ENCODE measurements around the gene WDR26. TPM values are rescaled to one million over a fixed set of nuclear protein-coding genes. Genes with fewer than 3 reads are reported as not detected.
"Not testable (repeated sequence)": the region's sequence is repeated elsewhere in the genome, so short reads cannot be mapped to it uniquely, and the experiment has no call there.

WDR26 gene
- total RNA-seq, 1 donor from 2014 or later = 126 TPM

DNA sequence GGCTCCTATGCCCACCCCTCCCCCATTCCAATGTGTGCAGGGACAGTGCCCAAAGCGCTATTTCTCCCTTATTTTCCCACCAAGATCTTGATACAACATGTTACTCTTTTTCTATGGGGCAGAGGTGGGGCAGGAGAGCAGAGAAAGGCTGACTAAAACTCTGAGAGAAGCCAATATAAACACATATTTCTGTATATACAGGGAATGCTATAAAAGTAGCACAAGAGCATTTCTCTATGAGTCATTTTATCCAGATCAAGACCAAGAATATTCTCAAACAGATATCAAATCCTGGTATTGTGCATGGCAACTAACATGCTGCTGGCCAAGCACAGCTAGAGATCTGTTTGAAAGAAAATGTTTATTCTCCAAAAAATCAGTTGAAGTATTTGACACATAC, 7.3 kb downstream of the WDR26 start:
- H3K36me3 Mint-ChIP-seq (ENCODE audit: low read depth, unreplicated experiment) = peaks cover 24% of the 10 kb centered on the region
- TF ChIP-seq, protein P1, sequence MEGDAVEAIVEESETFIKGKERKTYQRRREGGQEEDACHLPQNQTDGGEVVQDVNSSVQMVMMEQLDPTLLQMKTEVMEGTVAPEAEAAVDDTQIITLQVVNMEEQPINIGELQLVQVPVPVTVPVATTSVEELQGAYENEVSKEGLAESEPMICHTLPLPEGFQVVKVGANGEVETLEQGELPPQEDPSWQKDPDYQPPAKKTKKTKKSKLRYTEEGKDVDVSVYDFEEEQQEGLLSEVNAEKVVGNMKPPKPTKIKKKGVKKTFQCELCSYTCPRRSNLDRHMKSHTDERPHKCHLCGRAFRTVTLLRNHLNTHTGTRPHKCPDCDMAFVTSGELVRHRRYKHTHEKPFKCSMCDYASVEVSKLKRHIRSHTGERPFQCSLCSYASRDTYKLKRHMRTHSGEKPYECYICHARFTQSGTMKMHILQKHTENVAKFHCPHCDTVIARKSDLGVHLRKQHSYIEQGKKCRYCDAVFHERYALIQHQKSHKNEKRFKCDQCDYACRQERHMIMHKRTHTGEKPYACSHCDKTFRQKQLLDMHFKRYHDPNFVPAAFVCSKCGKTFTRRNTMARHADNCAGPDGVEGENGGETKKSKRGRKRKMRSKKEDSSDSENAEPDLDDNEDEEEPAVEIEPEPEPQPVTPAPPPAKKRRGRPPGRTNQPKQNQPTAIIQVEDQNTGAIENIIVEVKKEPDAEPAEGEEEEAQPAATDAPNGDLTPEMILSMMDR (IDR thresholded peaks at IDR 0.05; ENCODE audit: unreplicated experiment) = no peak
- no peak overlapping the region for H3K4me3 Mint-ChIP-seq (ENCODE audit: unreplicated experiment)
- no peak for DNase-seq (ENCODE audit: low spot score)
- peaks cover 21% of the 10 kb centered on the region for H3K4me1 Mint-ChIP-seq (ENCODE audit: unreplicated experiment)
- H3K27ac Mint-ChIP-seq (ENCODE audit: unreplicated experiment) = no peak overlapping the region
- no peaks in the 10 kb centered on the region for H3K9me3 Mint-ChIP-seq (ENCODE audit: unreplicated experiment)
- H3K27me3 Mint-ChIP-seq (ENCODE audit: unreplicated experiment) = peaks cover under 1% of the 10 kb centered on the region

DNA sequence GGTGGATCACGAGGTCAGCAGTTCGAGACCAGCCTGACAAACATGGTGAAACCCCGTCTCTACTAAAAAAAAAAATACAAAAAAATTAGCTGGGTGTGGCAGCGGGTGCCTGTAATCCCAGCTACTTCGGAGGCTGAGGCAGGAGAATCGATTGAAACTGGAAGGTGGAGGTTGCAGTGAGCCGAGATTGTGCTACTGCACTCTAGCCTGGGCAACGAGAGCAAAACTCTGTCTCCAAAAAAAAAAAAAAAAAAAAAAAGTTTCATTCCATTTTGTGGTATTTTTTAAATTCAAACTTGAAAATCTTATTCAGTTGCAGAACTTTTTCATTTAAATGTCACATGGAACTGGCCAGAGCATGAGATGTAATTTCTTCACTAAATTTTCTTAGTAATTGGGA, 7.7 kb downstream of the WDR26 start:
- H3K27me3 Mint-ChIP-seq (ENCODE audit: unreplicated experiment) = not testable (repeated sequence)
- peaks cover 27% of the 10 kb centered on the region for H3K36me3 Mint-ChIP-seq (ENCODE audit: low read depth, unreplicated experiment)

DNA sequence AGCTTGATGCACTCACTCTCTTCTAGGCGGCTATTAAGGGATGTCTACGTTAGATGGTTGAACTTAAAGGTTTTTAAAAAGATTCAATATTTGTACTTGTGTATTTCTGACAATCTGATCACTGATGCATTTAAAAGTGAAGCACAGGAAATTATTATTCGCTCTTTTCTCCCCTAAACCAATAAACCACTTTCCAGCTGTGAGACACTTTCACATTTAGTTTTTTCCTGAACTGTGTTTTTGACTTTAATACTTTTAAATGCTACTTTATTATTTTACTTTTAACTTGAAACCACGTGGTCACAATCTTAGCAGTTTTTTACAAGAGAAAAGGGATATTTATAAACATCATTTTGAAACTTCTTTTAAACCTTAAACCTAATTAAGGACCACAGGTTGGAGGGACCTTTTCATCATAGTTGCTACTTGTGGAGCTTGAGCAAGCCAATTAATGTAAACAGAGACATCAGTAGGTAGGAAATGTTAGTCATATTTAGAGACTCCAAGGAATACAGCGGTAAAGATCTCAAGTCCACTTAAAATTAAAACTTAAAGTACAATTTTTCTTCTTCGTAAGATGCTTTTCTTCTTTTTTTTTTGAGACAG, 9.2 kb downstream of the WDR26 start:
- peaks cover 21% of the 10 kb centered on the region for H3K36me3 Mint-ChIP-seq (ENCODE audit: low read depth, unreplicated experiment)
- TF ChIP-seq, protein P1 (IDR thresholded peaks at IDR 0.05; ENCODE audit: unreplicated experiment) = no peak
- no peak for DNase-seq (ENCODE audit: low spot score)
- no peak overlapping the region for H3K4me3 Mint-ChIP-seq (ENCODE audit: unreplicated experiment)
- peaks cover 2% of the 10 kb centered on the region for H3K27me3 Mint-ChIP-seq (ENCODE audit: unreplicated experiment)
- no peak overlapping the region for H3K27ac Mint-ChIP-seq (ENCODE audit: unreplicated experiment)
- H3K9me3 Mint-ChIP-seq (ENCODE audit: unreplicated experiment) = no peaks in the 10 kb centered on the region
- H3K4me1 Mint-ChIP-seq (ENCODE audit: unreplicated experiment) = peaks cover 5% of the 10 kb centered on the region

More for the DNA sequence above, 7.7 kb downstream of the WDR26 start:
- H3K4me3 Mint-ChIP-seq (ENCODE audit: unreplicated experiment); H3K9me3 Mint-ChIP-seq (ENCODE audit: unreplicated experiment); H3K27ac Mint-ChIP-seq (ENCODE audit: unreplicated experiment); DNase-seq (ENCODE audit: low spot score): not testable (repeated sequence)
- H3K4me1 Mint-ChIP-seq (ENCODE audit: unreplicated experiment) = peaks cover 16% of the 10 kb centered on the region

DNA sequence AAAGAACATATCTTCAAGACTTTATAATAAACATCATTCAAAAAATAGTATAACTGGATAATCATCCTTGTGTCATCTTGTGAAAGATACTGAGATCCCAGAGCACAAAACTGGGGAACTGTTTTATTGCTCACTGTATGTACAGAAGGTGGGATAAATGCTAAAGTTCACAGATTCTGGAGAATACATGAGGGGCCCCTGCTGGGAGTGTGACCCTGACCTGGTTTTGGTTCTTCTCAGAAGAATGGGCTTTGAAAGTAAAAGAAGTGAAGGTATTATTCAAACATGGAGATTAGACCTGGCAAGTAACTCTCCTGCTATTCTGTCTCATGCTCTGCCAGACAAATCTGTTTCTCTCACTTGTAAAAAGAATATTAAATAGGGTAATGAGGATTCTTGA, 14.5 kb downstream of the WDR26 start:
- H3K36me3 Mint-ChIP-seq (ENCODE audit: low read depth, unreplicated experiment) = peaks cover 43% of the 10 kb centered on the region
- no peaks in the 10 kb centered on the region for H3K4me1 Mint-ChIP-seq (ENCODE audit: unreplicated experiment)
- TF ChIP-seq, protein P1 (IDR thresholded peaks at IDR 0.05; ENCODE audit: unreplicated experiment) = no peak
- no peak overlapping the region for H3K4me3 Mint-ChIP-seq (ENCODE audit: unreplicated experiment)
- peaks cover 2% of the 10 kb centered on the region for H3K27me3 Mint-ChIP-seq (ENCODE audit: unreplicated experiment)
- H3K27ac Mint-ChIP-seq (ENCODE audit: unreplicated experiment) = peak overlapping the region; percentile 37
- no peak for DNase-seq (ENCODE audit: low spot score)
- no peaks in the 10 kb centered on the region for H3K9me3 Mint-ChIP-seq (ENCODE audit: unreplicated experiment)

DNA sequence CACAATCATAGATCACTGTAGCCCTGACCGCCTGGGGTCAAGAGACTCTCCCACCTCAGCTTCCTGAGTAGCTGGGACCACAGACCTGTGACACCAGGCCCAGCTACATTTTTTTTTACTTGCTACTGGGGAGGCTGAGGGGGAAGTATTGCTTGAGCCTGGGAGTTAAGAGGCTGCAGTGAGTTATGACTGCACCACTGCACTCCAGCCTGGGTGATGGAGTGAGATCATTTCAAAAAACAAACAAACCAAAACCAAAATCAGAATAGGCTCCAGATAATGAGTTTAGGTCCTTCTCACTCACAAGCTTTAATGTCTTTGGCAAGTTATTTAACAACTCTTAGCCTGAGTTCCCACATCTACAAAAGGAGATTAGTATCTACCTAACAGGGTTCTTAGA, 22.8 kb downstream of the WDR26 start:
- TF ChIP-seq, protein P1 (IDR thresholded peaks at IDR 0.05; ENCODE audit: unreplicated experiment) = no peak
- Mint-ChIP-seq H3K27ac (ENCODE audit: unreplicated experiment) (no peak overlapping the region), H3K27me3 (ENCODE audit: unreplicated experiment) (no peaks in the 10 kb centered on the region), H3K4me1 (ENCODE audit: unreplicated experiment) (no peaks in the 10 kb centered on the region), H3K9me3 (ENCODE audit: unreplicated experiment) (no peaks in the 10 kb centered on the region), H3K36me3 (ENCODE audit: low read depth, unreplicated experiment) (peaks cover 27% of the 10 kb centered on the region), H3K4me3 (ENCODE audit: unreplicated experiment) (no peak overlapping the region)
- DNase-seq (ENCODE audit: low spot score) = no peak
